NCI-H748 (cell line): ENCODE results near the gene DYRK2.
"Not testable (repeated sequence)": the region's sequence is repeated elsewhere in the genome, so short reads cannot be mapped to it uniquely, and the experiment has no call there.

Experiments
- DNase-seq: peaks from one replicate; lab custom pipeline; 2025; ENCODE audit not compliant: unreplicated experiment; lab: John Stamatoyannopoulos, UW

The DYRK2 gene

DNA sequence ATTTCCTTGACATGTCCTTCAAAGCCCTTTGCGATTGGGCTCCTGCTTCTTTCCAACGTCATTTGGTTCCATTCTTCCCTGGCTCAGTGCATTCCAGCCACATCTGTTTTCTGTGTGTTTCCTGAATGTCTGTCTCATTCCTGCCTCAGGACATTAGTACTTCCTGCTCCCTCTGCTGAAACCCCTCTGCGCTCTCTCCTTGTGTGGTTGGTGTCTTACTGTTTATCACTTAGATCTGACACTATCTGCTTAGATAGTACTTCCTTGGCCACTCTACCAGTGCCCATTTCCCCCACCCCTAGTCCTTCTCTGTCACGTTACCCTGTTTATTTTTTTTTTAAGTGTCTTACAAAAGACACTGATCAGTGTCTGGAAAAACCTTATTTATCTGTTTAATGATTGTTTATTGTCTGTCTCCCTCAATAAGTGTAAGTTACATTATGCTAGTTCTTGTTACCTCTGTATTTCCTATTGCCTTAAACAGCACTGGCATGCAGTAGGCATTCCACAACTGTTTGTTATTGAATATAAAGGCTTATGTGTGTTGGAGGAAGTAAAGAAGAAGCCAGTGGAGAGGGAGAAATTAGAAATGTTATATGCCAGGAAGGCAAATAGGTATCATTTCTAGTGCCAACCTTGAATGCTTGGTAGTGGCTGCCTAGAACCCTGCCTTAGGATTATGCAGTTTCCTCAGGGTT, 21.5 kb downstream of the DYRK2 start:
- DNase-seq, result no peak

GRCh38 chr12:67671419-67671818, 22.9 kb downstream of the DYRK2 start:
- DNase-seq, result no peak

DNA sequence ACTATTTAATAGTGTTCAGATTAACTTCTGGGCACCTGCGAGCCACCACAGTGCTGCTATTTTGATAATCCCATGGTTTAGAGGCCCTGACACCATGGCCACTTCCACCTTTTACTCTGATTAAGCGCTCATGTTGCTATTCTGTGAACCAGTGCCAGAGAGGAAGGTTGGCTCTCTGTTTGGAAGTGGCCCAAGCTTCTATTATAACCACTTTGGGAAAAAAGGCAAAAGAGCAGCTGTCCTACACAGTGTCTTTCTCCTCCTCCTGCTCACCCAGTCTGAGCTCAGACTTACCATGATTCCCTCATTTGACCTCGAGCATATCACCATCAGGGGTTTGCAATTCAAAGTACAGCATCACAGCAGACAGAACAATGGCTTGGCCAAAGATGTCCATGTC, 23.3 kb downstream of the DYRK2 start:
- no peak for DNase-seq

GRCh38 chr12:67672507-67672906, 24.0 kb downstream of the DYRK2 start:
- DNase-seq, result not testable (repeated sequence)

DNA sequence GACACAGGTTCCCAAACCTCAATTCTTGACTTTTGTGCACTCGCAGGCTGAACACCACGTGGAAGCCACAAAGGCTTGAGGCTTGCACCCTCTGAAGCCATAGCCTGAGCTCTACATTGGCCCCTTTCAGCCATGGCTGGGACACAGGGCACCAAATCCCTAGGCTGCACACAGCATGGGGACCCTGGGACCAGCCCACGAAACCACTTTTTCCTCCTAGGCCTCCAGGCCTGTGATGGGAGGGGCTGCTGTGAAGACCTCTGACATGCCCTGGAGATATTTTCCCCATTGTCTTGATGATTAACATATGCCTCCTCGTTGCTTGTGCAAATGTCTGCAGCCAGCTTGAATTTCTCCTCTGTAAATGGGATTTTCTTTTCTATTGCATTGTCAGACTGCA, 25.0 kb downstream of the DYRK2 start:
- not testable (repeated sequence) for DNase-seq

DNA sequence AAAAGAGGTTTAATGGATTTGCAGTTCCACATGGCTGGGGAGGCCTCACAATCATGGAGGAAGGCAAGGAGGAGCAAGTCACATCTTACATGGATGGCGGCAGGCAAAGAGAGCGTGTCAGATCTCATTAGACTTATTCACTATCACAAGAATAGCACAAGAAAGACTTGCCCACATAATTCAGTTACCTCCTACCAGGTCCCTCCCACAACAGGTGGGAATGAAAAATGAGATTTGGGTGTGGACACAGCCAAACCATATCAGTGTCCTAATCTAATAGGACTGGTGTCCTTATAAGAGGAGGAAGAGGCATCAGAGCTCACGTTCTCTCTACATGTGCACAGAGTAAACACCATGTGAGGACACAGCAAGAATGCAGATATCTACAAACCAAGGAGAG, 25.9 kb downstream of the DYRK2 start:
- DNase-seq, result no peak

DNA sequence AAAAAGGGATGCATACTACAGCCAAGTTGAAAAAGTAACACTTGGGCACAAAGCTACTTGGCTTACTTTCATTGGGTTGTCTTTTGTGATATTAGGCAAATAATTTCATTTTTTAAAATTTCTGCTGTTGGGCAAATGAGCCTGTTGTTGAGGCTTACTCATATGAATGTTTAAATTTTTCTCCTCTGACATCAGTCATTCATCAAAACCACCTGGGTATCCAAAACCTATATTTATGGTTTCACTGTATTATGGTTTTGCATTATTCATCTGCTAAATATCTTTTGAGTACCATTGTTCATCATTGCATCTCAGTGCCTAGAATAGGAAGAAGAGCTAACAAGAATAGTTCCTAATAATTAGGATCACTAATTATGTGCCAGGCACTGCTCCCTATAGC, 28.1 kb downstream of the DYRK2 start:
- DNase-seq, result no peak

- no peak for DNase-seq
Measured at GRCh38 chr12:67677166-67677565, 28.6 kb downstream of the DYRK2 start.

- DNase-seq, result no peak
Measured at GRCh38 chr12:67681105-67681778, 32.7 kb downstream of the DYRK2 start.

DNA sequence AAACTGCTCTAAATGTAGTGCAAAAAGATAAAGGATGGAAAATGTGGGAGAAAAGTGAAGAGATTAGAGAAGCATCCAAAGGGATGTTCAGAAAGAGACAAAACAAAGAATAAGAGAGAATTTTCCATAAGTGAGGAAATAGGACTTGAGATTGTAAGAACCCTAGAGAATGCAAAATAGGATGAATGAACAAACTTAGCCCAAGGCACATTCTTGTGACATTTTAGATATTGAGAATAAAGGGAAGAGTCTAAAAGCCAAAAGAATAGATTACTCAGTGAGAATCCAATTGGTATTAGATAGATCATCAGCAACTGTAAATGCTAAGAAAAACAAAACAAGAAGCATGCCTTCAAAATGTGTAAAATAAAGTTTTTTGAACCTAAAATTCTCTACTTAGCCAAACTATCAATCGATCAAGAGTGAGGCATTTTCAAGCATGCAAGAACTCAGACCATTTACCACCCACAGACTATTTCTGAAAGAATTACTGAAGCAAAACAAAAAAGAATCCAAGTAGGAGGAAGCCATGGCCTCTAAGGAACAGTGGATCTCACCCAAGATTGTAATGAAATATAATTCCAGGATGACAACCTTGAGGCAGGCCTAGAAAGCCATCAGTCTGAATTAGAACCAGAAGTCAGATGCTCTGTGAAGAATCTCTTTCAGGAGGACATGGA, 33.5 kb downstream of the DYRK2 start:
- DNase-seq, result no peak

DNA sequence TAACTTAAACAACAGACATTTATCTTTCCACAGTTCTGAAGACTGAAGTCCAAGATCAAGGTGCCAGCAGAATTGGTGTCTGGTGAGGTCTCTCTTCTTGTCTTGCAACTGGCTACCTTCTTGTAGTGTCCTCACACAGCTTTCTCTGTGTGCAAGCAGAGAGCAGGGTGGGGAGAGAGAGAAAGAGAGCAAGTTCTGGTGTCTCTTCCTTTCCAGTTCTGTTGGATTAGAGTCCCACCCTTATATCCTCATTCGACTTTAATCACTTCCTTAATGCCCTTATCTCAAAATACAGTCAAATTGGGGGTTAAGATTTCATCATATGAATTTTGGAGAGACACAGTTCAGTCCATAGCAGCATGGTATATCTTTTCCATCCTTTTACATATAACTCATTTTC, 40.8 kb downstream of the DYRK2 start:
- no peak for DNase-seq

DNA sequence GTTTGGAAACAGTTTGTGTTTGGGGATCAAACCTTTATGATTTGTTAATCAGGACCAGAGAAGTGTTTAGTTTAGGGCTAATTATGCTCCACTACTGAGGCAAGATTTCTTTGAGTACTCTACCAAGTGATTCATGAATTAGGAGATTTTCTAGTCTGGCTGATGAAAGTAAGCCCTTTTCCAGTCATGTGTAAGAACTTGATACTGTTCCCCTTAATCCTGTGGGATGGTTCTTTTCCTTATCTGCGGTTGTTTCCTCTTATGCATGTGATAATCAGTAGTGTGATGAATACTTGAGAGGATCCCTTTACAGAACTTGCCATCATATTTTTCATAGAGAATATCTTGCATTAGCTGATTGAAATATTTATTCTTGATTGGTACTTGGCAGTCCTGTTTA, 42.1 kb downstream of the DYRK2 start:
- no peak for DNase-seq

DNA sequence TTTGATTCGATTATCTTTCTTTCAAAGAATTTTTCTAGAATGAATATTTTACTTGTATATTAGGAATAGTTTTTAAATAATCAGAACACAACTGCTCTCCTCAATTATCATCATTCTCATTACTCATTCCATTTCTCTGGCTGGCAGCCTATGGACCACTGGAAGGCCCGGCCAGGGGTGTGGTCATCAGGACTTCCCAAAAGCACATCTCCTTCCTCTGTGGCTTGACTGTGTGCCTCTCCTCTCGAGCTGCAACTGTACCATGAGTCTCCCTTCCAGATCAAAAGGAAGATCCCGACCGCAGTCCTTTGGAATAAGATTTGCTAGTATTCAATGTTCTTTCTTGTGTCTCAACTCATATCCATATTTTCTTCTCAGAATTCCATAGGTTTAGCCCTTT, 42.7 kb downstream of the DYRK2 start:
- no peak for DNase-seq

- no peak for DNase-seq
Measured at GRCh38 chr12:67692135-67692534, 43.6 kb downstream of the DYRK2 start.

DNA sequence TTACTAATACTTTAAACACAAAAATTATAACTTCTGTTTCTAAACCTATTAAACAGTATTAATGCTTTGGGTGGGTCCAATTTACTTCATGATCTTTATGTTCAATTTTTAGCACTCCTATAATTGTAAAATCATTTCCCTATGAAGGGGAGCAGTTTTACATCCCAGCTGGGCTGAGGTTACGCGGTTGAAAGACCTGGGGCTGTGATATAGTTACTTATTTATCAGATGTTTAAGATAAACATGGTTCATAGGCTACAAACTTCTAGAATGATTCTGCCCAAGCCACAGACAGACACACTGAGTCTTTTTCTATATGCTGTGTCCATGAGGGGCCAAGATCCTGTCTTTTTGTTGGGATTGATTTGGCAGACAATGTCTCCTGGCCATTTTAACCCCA, 44.4 kb downstream of the DYRK2 start:
- no peak for DNase-seq

DNA sequence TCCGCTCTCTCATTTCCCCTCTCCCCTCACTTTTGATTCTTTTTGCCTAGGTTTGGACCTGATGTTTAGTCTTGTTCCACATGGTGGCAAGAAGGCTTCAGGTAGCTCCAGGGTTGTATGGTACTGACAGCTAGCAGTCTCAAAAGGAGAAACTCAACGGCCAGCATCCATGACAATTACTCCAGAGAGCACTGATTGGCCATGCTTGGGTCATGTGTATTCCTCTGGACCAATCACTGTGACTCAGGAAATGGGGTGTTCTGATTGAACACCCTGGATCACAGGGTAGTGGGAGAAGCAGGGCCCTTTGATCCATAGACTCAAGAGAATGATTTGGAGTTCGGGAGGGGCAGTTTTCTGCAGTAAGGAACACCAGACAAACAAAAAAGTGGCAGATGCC, 45.3 kb downstream of the DYRK2 start:
- no peak for DNase-seq

DNA sequence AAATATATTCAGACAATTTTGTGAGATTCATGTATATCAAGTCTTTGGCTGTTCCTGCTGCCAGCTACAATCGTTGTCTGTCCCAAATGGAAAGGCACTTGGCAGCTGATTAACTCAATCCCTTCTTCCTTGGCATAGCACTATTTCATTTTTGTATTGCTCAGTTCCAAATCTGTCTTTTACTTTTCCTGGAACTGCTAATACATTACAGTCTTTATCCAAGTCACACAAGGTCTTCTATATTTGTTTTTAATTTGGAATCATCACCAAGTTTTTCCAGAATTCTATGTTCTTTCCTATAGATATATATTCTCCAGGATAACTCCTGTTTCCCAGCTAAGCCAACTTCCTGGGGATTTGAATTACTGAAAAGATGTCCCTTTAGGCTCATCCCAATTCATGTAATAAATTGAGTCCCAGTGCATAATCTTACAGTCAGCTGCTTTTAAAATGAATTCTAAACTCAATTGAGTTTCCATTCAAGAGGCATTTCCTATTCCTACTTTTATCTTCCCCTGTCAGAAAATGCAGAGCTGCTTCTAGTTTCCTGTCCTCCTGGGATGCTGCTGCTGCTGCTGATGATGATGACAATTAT, 45.9 kb downstream of the DYRK2 start:
- DNase-seq, result no peak

- DNase-seq, result no peak
Measured at GRCh38 chr12:67695974-67696373, 47.4 kb downstream of the DYRK2 start.

GRCh38 chr12:67697443-67697842, 48.9 kb downstream of the DYRK2 start:
- DNase-seq, result no peak

GRCh38 chr12:67697967-67698366, 49.4 kb downstream of the DYRK2 start:
- no peak for DNase-seq

DNA sequence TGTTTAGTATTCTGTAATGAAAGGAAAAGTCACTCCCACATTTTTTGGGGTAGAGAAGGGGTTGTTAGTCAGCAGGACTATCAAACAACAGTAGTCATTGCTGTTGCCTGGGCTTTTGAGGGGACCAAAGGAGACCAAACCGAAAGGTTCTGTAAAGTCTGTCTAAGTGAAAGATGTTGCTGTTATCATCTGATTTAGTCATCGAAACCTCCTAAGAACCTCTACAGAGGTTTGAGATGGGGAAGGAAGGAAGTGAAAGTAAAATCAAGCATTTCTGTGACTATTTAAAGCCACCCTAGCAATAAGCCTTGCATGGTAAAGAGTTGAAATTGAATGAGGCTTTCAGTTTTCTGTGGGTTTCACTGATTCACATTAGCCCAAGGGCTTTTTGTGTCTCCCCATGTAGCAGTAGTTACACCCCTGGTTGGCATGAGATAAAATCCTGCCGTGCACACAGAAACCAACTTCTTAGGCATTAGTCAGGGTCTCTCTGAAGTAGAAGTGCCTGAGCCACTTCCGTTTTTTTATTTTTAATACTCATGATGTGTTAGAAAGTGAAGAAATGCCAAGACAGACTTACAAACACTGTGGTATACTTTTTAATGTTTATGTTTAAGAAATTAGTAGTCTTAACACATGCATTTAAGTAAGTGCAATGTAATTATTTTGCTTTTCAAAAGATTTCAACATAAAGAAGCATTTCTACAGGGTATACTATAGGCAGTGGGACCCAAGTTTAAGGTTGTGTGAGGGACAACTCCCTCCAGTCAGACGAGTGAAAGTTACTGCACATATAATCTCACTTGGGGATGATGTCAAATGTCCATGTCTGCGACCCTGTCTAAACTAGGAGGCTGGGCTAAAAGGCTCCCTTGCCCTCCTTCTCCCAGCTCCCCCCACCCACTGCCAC, 50.4 kb downstream of the DYRK2 start:
- no peak for DNase-seq
